ENCODE data around the gene MICOS13.
A peak's percentile ranks its signal among the peaks of the same experiment; 100 is the strongest.

Gene MICOS13

GRCh38 chr19:5690955-5691821, 10.9 kb upstream of the MICOS13 start (continued):
- peak; percentile 18; the same call in 1 of the 2 replicates for TF ChIP-seq GLIS1 (tag by site-specific recombination; IDR thresholded peaks at IDR 0.05)
- TF ChIP-seq BCL11B (tag by site-specific recombination; IDR thresholded peaks at IDR 0.05; ENCODE audit: low read depth) = no peak
- TF ChIP-seq ZNF394 (tag by site-specific recombination; IDR thresholded peaks at IDR 0.05; ENCODE audit: borderline replicate concordance) = peak; percentile 55
- no peak for TF ChIP-seq ZNF223 (tag by site-specific recombination; IDR thresholded peaks at IDR 0.05)
- peak; percentile 73 for TF ChIP-seq KLF17 (tag by site-specific recombination; IDR thresholded peaks at IDR 0.05)

GRCh38 chr19:5690125-5690954, 10.0 kb upstream of the MICOS13 start, which contains the start of gene RPL36:
TSS of gene RPL36 (plus strand) at chr19:5690295. CDS start at chr19:5690508, 213 bp downstream.
- POLR2A ChIA-PET = interaction anchor here (0.6 to 3.7 kb wide), 37 partner anchors 8 to 769 kb away, joined by 3 to 62 read pairs (median 5); partner anchors contain the start of genes ALKBH7, CATSPERD, DUS3L and LONP1
- CTCF ChIA-PET = interaction anchor here (0.6 to 2.1 kb wide), 29 partner anchors 9 to 894 kb away, joined by 3 to 15 read pairs (median 3); partner anchors contain the start of gene RANBP3
- Histone ChIP-seq H3K4me1 (ENCODE audit: control insufficient read depth, insufficient read depth, low read length) (no peaks in the 10 kb centered on the region; the same call in 1 of the 2 replicates), H3K36me3 (ENCODE audit: control insufficient read depth in 2 of 2, insufficient read depth in 1 of 2, low read length in 2 of 2) (peaks cover 5 to 51% of the 10 kb centered on the region in 2 experiments; a peak in 2 of 3 replicates), H3K9me3 (ENCODE audit: control insufficient read depth, insufficient read depth, low read depth, low read length) (no peaks in the 10 kb centered on the region), H3K27ac (ENCODE audit: extremely low read depth, low read depth, low read length) (peak within 1 kb of the TSS; percentile 100), H3K4me3 (ENCODE audit: low read depth, low read length) (peak within 1 kb of the TSS; percentile 97)
- no peak for TF ChIP-seq WT1 (tag by site-specific recombination; IDR thresholded peaks at IDR 0.05)
- TF ChIP-seq ZNF623 (tag by site-specific recombination; IDR thresholded peaks at IDR 0.05) = peak; percentile 12
- no peak; the same call in 1 of the 2 replicates for TF ChIP-seq ZBTB48 (tag by site-specific recombination; IDR thresholded peaks at IDR 0.05)
- 0 out of 2 replicates have a peak, but pooled peaks have one; percentile 16 for TF ChIP-seq ZBTB44 (tag by site-specific recombination; IDR thresholded peaks at IDR 0.05)
- TF ChIP-seq KLF9 (tag by site-specific recombination; IDR thresholded peaks at IDR 0.05; ENCODE audit: low read depth) = peak; percentile 68
- no peak for TF ChIP-seq ZNF138 (tag by site-specific recombination; IDR thresholded peaks at IDR 0.05; ENCODE audit: borderline replicate concordance)
- TF ChIP-seq SP3 (tag by site-specific recombination; IDR thresholded peaks at IDR 0.05) = peak; percentile 67
- TF ChIP-seq ZNF239 (tag by site-specific recombination; IDR thresholded peaks at IDR 0.05) = peak; percentile 75; the same call in 1 of the 2 replicates
- TF ChIP-seq ZNF629 (tag by site-specific recombination; IDR thresholded peaks at IDR 0.05) = peak; percentile 74
- TF ChIP-seq ZNF777 (tag by site-specific recombination; IDR thresholded peaks at IDR 0.05; ENCODE audit: borderline replicate concordance) = no peak
- peak; percentile 95 for TF ChIP-seq ZNF660 (tag by site-specific recombination; IDR thresholded peaks at IDR 0.05)
- peak; percentile 96 for TF ChIP-seq ZFP37 (tag by site-specific recombination; IDR thresholded peaks at IDR 0.05)
- peak; percentile 89 for TF ChIP-seq REST (tag by site-specific recombination; IDR thresholded peaks at IDR 0.05)
- no peak for TF ChIP-seq ZNF837 (tag by site-specific recombination; IDR thresholded peaks at IDR 0.05)
- no peak for TF ChIP-seq ZNF585B (tag by site-specific recombination; IDR thresholded peaks at IDR 0.05)
- peak; percentile 35 for TF ChIP-seq KLF1 (tag by site-specific recombination; IDR thresholded peaks at IDR 0.05)
- TF ChIP-seq ZNF639 (tag by site-specific recombination; IDR thresholded peaks at IDR 0.05) = peak; percentile 84
- TF ChIP-seq GFI1B (tag by site-specific recombination; IDR thresholded peaks at IDR 0.05) = 0 out of 2 replicates have a peak, but pooled peaks have one; percentile 48
- no peak for TF ChIP-seq ZNF530 (tag by site-specific recombination; IDR thresholded peaks at IDR 0.05; ENCODE audit: low read depth)
- TF ChIP-seq ZNF202 (tag by site-specific recombination; IDR thresholded peaks at IDR 0.05; ENCODE audit: borderline replicate concordance) = no peak

All from HEK293 (cell line).